HG03354 (cell line): Measurements from ENCODE around the gene JMJD1C.
A peak's percentile ranks its signal among the peaks of the same experiment; 100 is the strongest.
"Not testable (repeated sequence)": the region's sequence is repeated elsewhere in the genome, so short reads cannot be mapped to it uniquely, and the experiment has no call there.

ENCODE experiments used
- ATAC-seq: cut with Tn5 transposase; IDR thresholded peaks from one replicate; pipeline ENCODE4 v1.9.1; 2021; ENCODE audit warnings: mild to moderate bottlenecking; ENCODE audit not compliant: unreplicated experiment, poor library complexity, severe bottlenecking

JMJD1C gene

GRCh38 chr10:63246356-63246755 lies 219.4 kb downstream of the JMJD1C start:
- no peak for ATAC-seq

GRCh38 chr10:63241841-63242281 lies 223.9 kb downstream of the JMJD1C start:
- ATAC-seq: no peak

GRCh38 chr10:63240807-63241206 lies 225.0 kb downstream of the JMJD1C start:
- no peak for ATAC-seq

GRCh38 chr10:63238501-63238900 lies 227.3 kb downstream of the JMJD1C start:
- ATAC-seq: no peak

GRCh38 chr10:63237396-63237795 lies 228.4 kb downstream of the JMJD1C start:
- no peak for ATAC-seq

- ATAC-seq: peak; percentile 97
Measured at GRCh38 chr10:63236113-63236935, 229.5 kb downstream of the JMJD1C start.

- not testable (repeated sequence) for ATAC-seq
Measured at GRCh38 chr10:63235136-63235535, 230.6 kb downstream of the JMJD1C start.

GRCh38 chr10:63229161-63229560 lies 236.6 kb downstream of the JMJD1C start:
- ATAC-seq: no peak

- ATAC-seq: no peak
Measured at GRCh38 chr10:63228237-63228636, 237.5 kb downstream of the JMJD1C start.

GRCh38 chr10:63227207-63227895 lies 238.4 kb downstream of the JMJD1C start:
- ATAC-seq: peak; percentile 74

- no peak for ATAC-seq
Measured at GRCh38 chr10:63224241-63224640, 241.5 kb downstream of the JMJD1C start.

GRCh38 chr10:63221950-63222349 lies 243.8 kb downstream of the JMJD1C start:
- ATAC-seq: no peak

- ATAC-seq: no peak
Measured at GRCh38 chr10:63219749-63220148, 246.0 kb downstream of the JMJD1C start.

GRCh38 chr10:63217120-63217605 lies 248.6 kb downstream of the JMJD1C start:
- peak; percentile 92 for ATAC-seq

- no peak for ATAC-seq
Measured at GRCh38 chr10:63214571-63214970, 251.2 kb downstream of the JMJD1C start.

- no peak for ATAC-seq
Measured at GRCh38 chr10:63213489-63213888, 252.3 kb downstream of the JMJD1C start.

GRCh38 chr10:63210611-63211196 lies 255.1 kb downstream of the JMJD1C start:
- peak; percentile 59 for ATAC-seq

- no peak for ATAC-seq
Measured at GRCh38 chr10:63209705-63210104, 256.1 kb downstream of the JMJD1C start.

- ATAC-seq: no peak
Measured at GRCh38 chr10:63208986-63209385, 256.8 kb downstream of the JMJD1C start.

GRCh38 chr10:63206997-63207811 lies 258.6 kb downstream of the JMJD1C start:
- peak; percentile 34 for ATAC-seq
